Measurements from ENCODE around the gene MRPS15.

DNA sequence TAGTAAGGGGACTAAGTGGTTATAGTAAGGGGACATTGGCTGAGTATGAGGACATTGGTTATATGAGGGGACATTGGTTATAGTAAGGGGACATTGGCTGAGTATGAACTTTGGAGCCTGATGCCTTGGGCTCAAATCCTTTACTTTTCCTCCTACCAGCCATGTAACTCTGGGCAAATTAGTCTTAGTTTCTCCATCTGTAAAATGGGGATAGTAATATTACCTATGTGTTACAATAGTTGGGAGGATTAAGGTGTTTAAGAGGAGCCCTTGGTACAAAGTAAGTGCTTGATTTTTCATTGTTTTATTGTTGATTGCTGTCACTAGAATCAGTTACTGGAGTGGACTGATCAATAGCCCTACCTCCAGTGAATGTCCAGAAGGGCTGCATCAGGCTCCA lies 16.7 kb downstream of the MRPS15 start:
- TF ChIP-seq, protein P1, sequence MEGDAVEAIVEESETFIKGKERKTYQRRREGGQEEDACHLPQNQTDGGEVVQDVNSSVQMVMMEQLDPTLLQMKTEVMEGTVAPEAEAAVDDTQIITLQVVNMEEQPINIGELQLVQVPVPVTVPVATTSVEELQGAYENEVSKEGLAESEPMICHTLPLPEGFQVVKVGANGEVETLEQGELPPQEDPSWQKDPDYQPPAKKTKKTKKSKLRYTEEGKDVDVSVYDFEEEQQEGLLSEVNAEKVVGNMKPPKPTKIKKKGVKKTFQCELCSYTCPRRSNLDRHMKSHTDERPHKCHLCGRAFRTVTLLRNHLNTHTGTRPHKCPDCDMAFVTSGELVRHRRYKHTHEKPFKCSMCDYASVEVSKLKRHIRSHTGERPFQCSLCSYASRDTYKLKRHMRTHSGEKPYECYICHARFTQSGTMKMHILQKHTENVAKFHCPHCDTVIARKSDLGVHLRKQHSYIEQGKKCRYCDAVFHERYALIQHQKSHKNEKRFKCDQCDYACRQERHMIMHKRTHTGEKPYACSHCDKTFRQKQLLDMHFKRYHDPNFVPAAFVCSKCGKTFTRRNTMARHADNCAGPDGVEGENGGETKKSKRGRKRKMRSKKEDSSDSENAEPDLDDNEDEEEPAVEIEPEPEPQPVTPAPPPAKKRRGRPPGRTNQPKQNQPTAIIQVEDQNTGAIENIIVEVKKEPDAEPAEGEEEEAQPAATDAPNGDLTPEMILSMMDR (IDR thresholded peaks at IDR 0.05), result no peak
- no peak for TF ChIP-seq ZFX (IDR thresholded peaks at IDR 0.05; ENCODE audit: borderline replicate concordance)

Data from 22Rv1 (cell line).